H1 (cell line): Measurements from ENCODE around the gene FGFBP1.

Experiments
- EP300 ChIP-seq, 2 experiments: IDR thresholded peaks; 1 replicate in 1 of 2; 2 replicates in 1 of 2; pipeline ENCODE4 v1.6.1; 2011 to 2012; ENCODE audit warnings: low read depth in 2 of 2, low read length in 2 of 2, mild to moderate bottlenecking in 2 of 2, borderline replicate concordance in 1 of 2, inconsistent platforms in 1 of 2, moderate library complexity in 1 of 2
- EZH2 ChIP-seq: fragments of 200-600 bp; sonication (generic); IDR thresholded peaks from 2 replicates; pipeline ENCODE4 v1.7.1; 2012; ENCODE audit warnings: low read depth, mild to moderate bottlenecking, moderate library complexity, low read length, inconsistent platforms; ENCODE audit not compliant: severe bottlenecking
- JUN ChIP-seq: IDR thresholded peaks from 2 replicates; pipeline ENCODE4 v1.6.1; 2011; ENCODE audit warnings: low read depth, mild to moderate bottlenecking, improper control_type of control experiment, low read length
- KDM1A ChIP-seq: fragments of 200-600, 300-600 bp; sonication (generic); IDR thresholded peaks from 2 replicates; pipeline ENCODE4 v1.7.1; 2016; ENCODE audit warnings: mild to moderate bottlenecking, low read length, borderline replicate concordance
- POLR2A ChIP-seq, 2 experiments: IDR thresholded peaks; 1 replicate in 1 of 2; 2 replicates in 1 of 2; pipeline ENCODE4 v1.6.1; 2011; ENCODE audit warnings: low read depth in 2 of 2, low read length in 2 of 2, mild to moderate bottlenecking in 2 of 2; ENCODE audit errors: control extremely low read depth in 1 of 2
- POLR2AphosphoS5 ChIP-seq: IDR thresholded peaks from 2 replicates; pipeline ENCODE4 v1.6.1; 2011; ENCODE audit warnings: low read depth, low read length
- RAD21 ChIP-seq, 2 experiments: IDR thresholded peaks in 1 of 2; conservative IDR thresholded peaks in 1 of 2; 2 replicates each; pipeline ENCODE4 v1.6.1; 2011; ENCODE audit warnings: low read depth in 2 of 2, low read length in 2 of 2, improper control_type of control experiment in 1 of 2, inconsistent platforms in 1 of 2, mild to moderate bottlenecking in 1 of 2, moderate library complexity in 1 of 2
- TAF1 ChIP-seq: IDR thresholded peaks from 2 replicates; pipeline ENCODE4 v1.6.1; 2011; ENCODE audit warnings: mild to moderate bottlenecking, low read depth, low read length
- TF ChIP-seq, protein P1 (sequence below), 3 experiments: IDR thresholded peaks; 1 replicate in 2 of 3; 2 replicates in 1 of 3; pipeline versions ENCODE4 v1.5.1 to v1.6.1; 2011; ENCODE audit warnings: low read length in 3 of 3, mild to moderate bottlenecking in 3 of 3, inconsistent platforms in 2 of 3, low read depth in 1 of 3, moderate library complexity in 1 of 3; ENCODE audit not compliant: insufficient read depth in 1 of 3; ENCODE audit errors: control extremely low read depth in 1 of 3

DNA sequence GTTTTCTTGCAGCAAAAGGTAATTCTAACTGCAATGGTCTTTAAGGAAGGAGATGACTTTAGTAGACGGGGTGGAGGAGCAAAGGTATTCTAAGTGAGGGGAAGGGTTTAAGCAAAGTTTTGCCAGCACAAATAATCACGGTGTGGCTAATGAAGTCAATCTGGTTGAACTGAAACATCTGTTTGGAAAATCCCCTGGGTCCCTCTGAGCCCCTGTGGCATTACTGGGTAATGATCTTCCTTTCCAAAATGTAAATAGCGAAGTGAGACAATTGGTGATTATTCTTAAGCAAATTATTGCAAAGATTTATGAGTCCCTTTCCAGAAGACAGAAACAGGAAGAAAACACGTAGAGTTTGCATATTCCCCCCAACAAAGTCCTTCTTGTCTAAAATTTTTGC is 47.2 kb downstream of the FGFBP1 start:
- TF ChIP-seq JUN, result no peak
- no peak for TF ChIP-seq POLR2A (IDR thresholded peaks at IDR 0.05; ENCODE audit: control extremely low read depth in 1 of 2, low read depth in 2 of 2, low read length in 2 of 2)
- TF ChIP-seq KDM1A, result no peak
- TF ChIP-seq EP300 (IDR thresholded peaks at IDR 0.05; ENCODE audit: borderline replicate concordance in 1 of 2, low read depth in 2 of 2, low read length in 2 of 2), result no peak
- TF ChIP-seq, protein P1, sequence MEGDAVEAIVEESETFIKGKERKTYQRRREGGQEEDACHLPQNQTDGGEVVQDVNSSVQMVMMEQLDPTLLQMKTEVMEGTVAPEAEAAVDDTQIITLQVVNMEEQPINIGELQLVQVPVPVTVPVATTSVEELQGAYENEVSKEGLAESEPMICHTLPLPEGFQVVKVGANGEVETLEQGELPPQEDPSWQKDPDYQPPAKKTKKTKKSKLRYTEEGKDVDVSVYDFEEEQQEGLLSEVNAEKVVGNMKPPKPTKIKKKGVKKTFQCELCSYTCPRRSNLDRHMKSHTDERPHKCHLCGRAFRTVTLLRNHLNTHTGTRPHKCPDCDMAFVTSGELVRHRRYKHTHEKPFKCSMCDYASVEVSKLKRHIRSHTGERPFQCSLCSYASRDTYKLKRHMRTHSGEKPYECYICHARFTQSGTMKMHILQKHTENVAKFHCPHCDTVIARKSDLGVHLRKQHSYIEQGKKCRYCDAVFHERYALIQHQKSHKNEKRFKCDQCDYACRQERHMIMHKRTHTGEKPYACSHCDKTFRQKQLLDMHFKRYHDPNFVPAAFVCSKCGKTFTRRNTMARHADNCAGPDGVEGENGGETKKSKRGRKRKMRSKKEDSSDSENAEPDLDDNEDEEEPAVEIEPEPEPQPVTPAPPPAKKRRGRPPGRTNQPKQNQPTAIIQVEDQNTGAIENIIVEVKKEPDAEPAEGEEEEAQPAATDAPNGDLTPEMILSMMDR (IDR thresholded peaks at IDR 0.05; ENCODE audit: control extremely low read depth in 1 of 3, insufficient read depth in 1 of 3, low read depth in 1 of 3, low read length in 3 of 3), result no peak
- no peak for TF ChIP-seq EZH2
- TF ChIP-seq POLR2AphosphoS5, result no peak
- TF ChIP-seq TAF1, result no peak
- no peak for TF ChIP-seq RAD21 (IDR thresholded peaks at IDR 0.05 in 1 of 2, conservative IDR thresholded peaks at IDR 0.05 in 1 of 2; ENCODE audit: low read depth in 2 of 2, low read length in 2 of 2)
